Measurements from ENCODE around the gene SLC35F4.

- TF ChIP-seq CTCF (conservative IDR thresholded peaks at IDR 0.05) (no peak), ZFX (IDR thresholded peaks at IDR 0.05) (no peak)
These were observed 69.3 kb downstream of the SLC35F4 start for GRCh38 chr14:57796556-57796955.

Measured in C4-2B (cell line).